GM12872 (cell line): ENCODE measurements around the gene NAA20.

Experiments used
- TF ChIP-seq, protein P1 (sequence below): IDR thresholded peaks from 3 replicates; pipeline ENCODE4 v1.5.1; 2011; ENCODE audit warnings: low read depth, mild to moderate bottlenecking, low read length, moderate library complexity; ENCODE audit not compliant: insufficient read depth

Gene NAA20

DNA sequence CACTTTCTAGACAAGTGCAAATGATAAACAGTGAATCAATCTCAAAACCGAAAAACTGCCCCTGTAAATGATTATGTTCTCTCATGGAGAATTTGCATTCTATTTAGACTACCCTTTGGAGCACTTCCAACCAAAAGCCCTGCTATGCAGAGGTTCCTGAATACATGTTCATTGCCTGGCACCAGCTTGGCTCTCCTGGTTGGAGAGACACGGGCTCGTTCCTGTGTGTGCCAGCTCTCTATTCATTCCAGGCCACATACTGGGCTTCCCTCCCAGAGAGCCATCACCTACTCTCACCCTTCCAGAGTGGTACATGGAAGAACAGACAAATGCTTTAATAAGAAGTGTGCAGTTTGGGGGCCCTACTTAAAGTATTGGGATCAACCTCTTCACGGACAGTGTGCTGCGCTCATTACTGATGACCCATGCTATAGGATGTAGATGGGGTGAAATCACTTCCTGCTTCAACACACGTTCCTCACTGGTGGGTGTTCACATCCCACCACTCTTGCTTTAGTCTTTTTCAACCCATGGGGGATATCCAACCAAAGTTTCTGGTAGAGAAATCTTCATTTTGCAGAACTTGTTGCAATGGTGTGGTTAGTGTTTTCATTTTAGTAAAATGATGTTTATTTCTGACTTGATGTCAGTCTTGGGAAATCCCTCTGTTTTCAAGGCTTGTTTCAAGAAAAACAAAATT is 38.5 kb upstream of the NAA20 start:
- TF ChIP-seq, protein P1, sequence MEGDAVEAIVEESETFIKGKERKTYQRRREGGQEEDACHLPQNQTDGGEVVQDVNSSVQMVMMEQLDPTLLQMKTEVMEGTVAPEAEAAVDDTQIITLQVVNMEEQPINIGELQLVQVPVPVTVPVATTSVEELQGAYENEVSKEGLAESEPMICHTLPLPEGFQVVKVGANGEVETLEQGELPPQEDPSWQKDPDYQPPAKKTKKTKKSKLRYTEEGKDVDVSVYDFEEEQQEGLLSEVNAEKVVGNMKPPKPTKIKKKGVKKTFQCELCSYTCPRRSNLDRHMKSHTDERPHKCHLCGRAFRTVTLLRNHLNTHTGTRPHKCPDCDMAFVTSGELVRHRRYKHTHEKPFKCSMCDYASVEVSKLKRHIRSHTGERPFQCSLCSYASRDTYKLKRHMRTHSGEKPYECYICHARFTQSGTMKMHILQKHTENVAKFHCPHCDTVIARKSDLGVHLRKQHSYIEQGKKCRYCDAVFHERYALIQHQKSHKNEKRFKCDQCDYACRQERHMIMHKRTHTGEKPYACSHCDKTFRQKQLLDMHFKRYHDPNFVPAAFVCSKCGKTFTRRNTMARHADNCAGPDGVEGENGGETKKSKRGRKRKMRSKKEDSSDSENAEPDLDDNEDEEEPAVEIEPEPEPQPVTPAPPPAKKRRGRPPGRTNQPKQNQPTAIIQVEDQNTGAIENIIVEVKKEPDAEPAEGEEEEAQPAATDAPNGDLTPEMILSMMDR: no peak

DNA sequence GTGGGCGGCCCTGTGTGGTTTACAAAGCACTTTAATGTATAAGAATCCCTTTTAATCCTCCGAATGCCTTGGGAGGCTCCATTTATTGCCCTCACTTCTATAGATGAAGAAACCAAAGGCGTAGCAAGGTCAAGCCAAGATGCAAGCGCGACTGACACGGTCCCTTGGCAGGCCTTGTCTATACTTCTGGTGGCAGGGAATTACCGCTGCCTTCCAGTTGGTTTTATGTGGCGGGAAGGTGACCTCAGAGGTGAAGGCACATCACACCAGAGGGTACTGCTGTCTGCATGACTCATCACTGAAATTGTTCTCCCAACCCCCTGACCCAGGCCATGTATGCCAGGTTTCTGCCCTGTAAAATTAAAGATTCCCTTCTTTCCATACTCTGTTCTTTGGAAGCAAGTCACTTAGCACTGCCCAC is 36.1 kb upstream of the NAA20 start:
- TF ChIP-seq, protein P1: no peak

DNA sequence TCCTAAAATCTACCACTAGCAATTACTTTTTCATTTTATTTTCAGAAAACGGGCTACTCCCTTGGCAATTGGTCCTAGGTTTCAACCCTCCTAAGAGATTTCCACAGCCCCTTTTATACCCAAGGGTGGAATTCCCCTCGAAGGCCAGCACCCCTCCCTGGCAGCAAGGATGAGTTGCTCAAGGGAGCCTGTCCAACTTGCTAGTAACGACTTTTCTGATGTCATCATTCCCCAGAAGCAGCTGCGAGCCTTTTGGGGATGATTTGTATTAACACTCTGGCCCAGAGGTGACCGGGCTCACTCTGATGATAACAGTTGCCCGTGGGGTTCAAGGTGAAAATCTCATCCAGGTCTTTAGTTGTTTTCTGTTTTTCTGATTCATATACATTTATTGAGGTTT is 30.7 kb upstream of the NAA20 start:
- TF ChIP-seq, protein P1: no peak

DNA sequence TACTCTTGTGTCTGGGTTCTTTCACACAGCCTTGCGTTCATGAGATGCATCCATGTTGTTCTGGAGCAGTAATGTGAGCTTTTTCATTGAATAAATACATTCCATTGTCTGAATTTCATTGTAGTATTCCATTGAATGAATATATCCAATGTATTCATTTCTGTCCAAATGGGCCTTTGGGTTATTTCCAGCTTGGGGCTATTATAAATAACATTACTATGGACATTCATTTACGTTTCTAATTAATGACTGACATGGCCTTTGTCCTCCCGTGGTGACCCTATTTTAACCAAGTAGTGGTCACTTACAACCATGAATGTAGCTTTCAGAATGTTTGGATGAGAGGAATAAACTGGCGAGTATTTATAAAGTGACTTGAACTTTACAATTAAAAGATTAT is 30.1 kb upstream of the NAA20 start:
- TF ChIP-seq, protein P1: no peak

DNA sequence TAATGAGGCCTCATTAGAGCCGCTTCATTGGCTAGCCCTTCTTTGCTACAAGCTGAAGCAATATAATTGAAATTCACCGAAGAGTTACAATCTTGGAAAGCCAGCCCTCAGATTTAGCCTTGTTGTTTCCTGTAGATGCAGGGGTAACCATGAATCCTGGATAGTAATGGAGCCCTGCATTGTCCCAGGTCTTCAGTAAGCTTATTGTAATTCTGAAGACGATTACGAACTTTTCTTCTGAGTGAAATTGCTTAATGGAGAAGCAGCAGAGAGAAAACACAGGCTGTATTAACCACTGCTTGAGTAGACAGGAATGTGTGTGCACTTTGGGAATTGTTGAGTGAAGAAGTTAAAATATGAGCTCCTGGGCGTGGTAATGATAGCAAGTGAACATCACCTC is 26.3 kb upstream of the NAA20 start:
- TF ChIP-seq, protein P1: no peak

DNA sequence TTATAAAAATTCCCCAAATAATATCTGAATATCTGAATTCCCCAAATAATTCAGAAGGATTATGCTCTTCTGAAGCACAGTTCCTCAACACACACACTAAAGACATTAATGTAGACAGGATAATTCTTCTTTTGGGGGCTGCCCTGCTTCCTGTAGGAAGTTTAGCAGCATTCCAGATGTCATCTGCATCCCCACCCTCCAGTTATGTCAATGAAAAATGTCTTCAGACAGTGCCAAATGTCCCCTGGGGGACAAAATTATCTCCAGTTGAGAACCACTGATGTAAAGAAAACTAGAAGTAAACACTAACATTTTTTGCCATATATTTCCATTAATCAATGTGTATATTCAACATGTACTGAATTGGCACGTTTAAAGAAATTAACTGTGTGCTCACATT is 25.9 kb upstream of the NAA20 start:
- TF ChIP-seq, protein P1: no peak

DNA sequence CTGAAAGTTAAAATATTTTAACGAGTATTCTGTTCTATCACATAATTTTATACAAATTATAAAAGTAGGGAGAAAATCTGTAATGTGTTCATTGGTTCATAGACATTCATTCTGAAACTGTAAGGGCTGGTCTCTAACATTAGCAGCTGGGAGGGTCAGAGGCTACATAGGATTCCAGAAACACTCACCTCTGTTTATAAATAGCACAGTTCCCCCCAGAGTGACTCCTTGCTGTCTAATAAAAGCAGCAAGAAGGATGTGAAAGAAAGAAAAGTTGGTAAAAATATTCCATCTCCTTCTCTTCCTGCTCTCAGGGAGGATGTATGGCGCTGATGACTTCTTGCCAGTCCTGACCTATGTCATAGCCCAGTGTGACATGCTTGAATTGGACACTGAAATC is 25.3 kb upstream of the NAA20 start:
- TF ChIP-seq, protein P1: no peak
